NCI-H1436 treated with DMSO at 0.1 percent for 48 hours (cell line): ENCODE data around the gene DNM2.
"Not testable (repeated sequence)": the region's sequence is repeated elsewhere in the genome, so short reads cannot be mapped to it uniquely, and the experiment has no call there.

Experiments
- DNase-seq: peaks from one replicate; lab custom pipeline; 2025; lab: John Stamatoyannopoulos, UW

The DNM2 gene

GRCh38 chr19:10817291-10818038, 99.6 kb downstream of the DNM2 start:
- no peak for DNase-seq

GRCh38 chr19:10818301-10819123, 100.6 kb downstream of the DNM2 start:
- DNase-seq: no peak

GRCh38 chr19:10819124-10820060, 101.5 kb downstream of the DNM2 start:
- no peak for DNase-seq

GRCh38 chr19:10820173-10820572, 102.3 kb downstream of the DNM2 start:
- DNase-seq: no peak

GRCh38 chr19:10823690-10824089, 105.8 kb downstream of the DNM2 start:
- DNase-seq: no peak

- DNase-seq: no peak
Measured at GRCh38 chr19:10826231-10826630, 108.4 kb downstream of the DNM2 start.

- no peak for DNase-seq
Measured at GRCh38 chr19:10826846-10827245, 109.0 kb downstream of the DNM2 start.

GRCh38 chr19:10828981-10829821, 111.3 kb downstream of the DNM2 start:
- no peak for DNase-seq

- DNase-seq: no peak
Measured at GRCh38 chr19:10829967-10830366, 112.1 kb downstream of the DNM2 start.

GRCh38 chr19:10830370-10830769, 112.5 kb downstream of the DNM2 start:
- no peak for DNase-seq

GRCh38 chr19:10830931-10831779, 113.3 kb downstream of the DNM2 start:
- DNase-seq: no peak

- DNase-seq: no peak
Measured at GRCh38 chr19:10831987-10832938, 114.4 kb downstream of the DNM2 start.

GRCh38 chr19:10832939-10833296, 115.0 kb downstream of the DNM2 start:
- DNase-seq: no peak

GRCh38 chr19:10835089-10835753, 117.3 kb downstream of the DNM2 start:
- no peak for DNase-seq

GRCh38 chr19:10835754-10836478, 118.0 kb downstream of the DNM2 start, which contains the start of gene TMED1:
Gene TMED1, minus strand, starts transcription at chr19:10836212. Its CDS starts 21 bp downstream, at chr19:10836191.
- peak; percentile 97 for DNase-seq

GRCh38 chr19:10836479-10837330, 118.8 kb downstream of the DNM2 start:
- peak; percentile 78 for DNase-seq

GRCh38 chr19:10837649-10838048, 119.8 kb downstream of the DNM2 start:
- DNase-seq: not testable (repeated sequence)
